Choroid plexus epithelial cell (primary cell): ENCODE measurements around the gene ARMCX4.

ENCODE experiments used
- DNase-seq: peaks from one replicate; pipeline ENCODE4 v3.0.0-alpha.2; 2010; ENCODE audit warnings: low read depth
- H3K4me3 ChIP-seq: 2 replicates; pipeline ENCODE4 v1.5.1; 2011; ENCODE audit warnings: low read depth, mild to moderate bottlenecking, control low read depth, low read length, moderate library complexity
- CTCF ChIP-seq: conservative IDR thresholded peaks from 2 replicates; pipeline ENCODE4 v1.5.1; 2011; ENCODE audit warnings: low read depth, mild to moderate bottlenecking, control low read depth, inconsistent platforms, low read length, moderate library complexity

Gene ARMCX4

GRCh38 chrX:101485212-101485949 lies at the start of gene ARMCX4:
ARMCX4 (plus strand) TSS chrX:101485456; CDS start chrX:101488590, 3,134 bp downstream.
- DNase-seq: peak; percentile 60
- peak within 1 kb of the TSS; percentile 65 for H3K4me3 ChIP-seq
- no peak for TF ChIP-seq CTCF

GRCh38 chrX:101442085-101442484 lies 43.2 kb upstream of the ARMCX4 start:
- no peak for TF ChIP-seq CTCF
- H3K4me3 ChIP-seq: no peak overlapping the region
- peak; percentile 83 for DNase-seq

GRCh38 chrX:101449279-101449678 lies 36.0 kb upstream of the ARMCX4 start:
- no peak overlapping the region for H3K4me3 ChIP-seq
- TF ChIP-seq CTCF: no peak

GRCh38 chrX:101450085-101450484 lies 35.2 kb upstream of the ARMCX4 start:
- H3K4me3 ChIP-seq: no peak overlapping the region
- TF ChIP-seq CTCF: no peak
- DNase-seq: no peak

More at GRCh38 chrX:101449279-101449678, 36.0 kb upstream of the ARMCX4 start:
- DNase-seq: no peak

- no peak overlapping the region for H3K4me3 ChIP-seq
- peak; percentile 13 for TF ChIP-seq CTCF
- peak; percentile 74 for DNase-seq
These were observed 34.3 kb upstream of the ARMCX4 start for GRCh38 chrX:101450961-101451360.

GRCh38 chrX:101452056-101452455 lies 33.2 kb upstream of the ARMCX4 start:
- DNase-seq: no peak
- H3K4me3 ChIP-seq: no peak overlapping the region
- TF ChIP-seq CTCF: no peak

- H3K4me3 ChIP-seq: no peak overlapping the region
- peak; percentile 27 for TF ChIP-seq CTCF
- peak; percentile 43 for DNase-seq
These were observed 24.6 kb upstream of the ARMCX4 start for GRCh38 chrX:101460669-101461068.
